Measurements from ENCODE around the gene ESR2. TPM values are rescaled to one million over a fixed set of nuclear protein-coding genes. Genes with fewer than 3 reads are reported as not detected.
A peak's percentile ranks its signal among the peaks of the same experiment; 100 is the strongest.

ESR2 gene
- total RNA-seq, 4 donors from 2014 or later: 0.51 TPM; not detected in 3

- DNase-seq (no peak), ATAC-seq (no peak)
- Histone ChIP-seq H3K36me3 (peaks cover 7 to 88% of the 10 kb centered on the region in 2 donors), H3K27me3 (no peaks in the 10 kb centered on the region), H3K4me1 (no peaks in the 10 kb centered on the region), H3K4me3 (no peak overlapping the region), H3K27ac (no peak overlapping the region), H3K9me3 (no peaks in the 10 kb centered on the region)
- no peak for TF ChIP-seq CTCF (IDR thresholded peaks at IDR 0.05 in 4 of 5, conservative IDR thresholded peaks at IDR 0.05 in 1 of 5)
- TF ChIP-seq POLR2A (IDR thresholded peaks at IDR 0.05): no peak
- intact Hi-C loops (cut with DNase I; ENCODE audit: low total_unique reads): no loop called here
- in situ Hi-C loops (cut with MboI; ENCODE audit: low sequenced_read_pairs in 4 of 4): no loop called here
These were observed 117.8 kb downstream of the ESR2 start for GRCh38 chr14:64176330-64176729.

GRCh38 chr14:64174922-64175782, 119.0 kb downstream of the ESR2 start:
- H3K4me3 ChIP-seq: no peak overlapping the region
- no peaks in the 10 kb centered on the region for H3K4me1 ChIP-seq
- no peaks in the 10 kb centered on the region for H3K9me3 ChIP-seq
- peaks cover 7 to 94% of the 10 kb centered on the region in 2 donors for H3K36me3 ChIP-seq
- DNase-seq: no peak
- no peaks in the 10 kb centered on the region for H3K27me3 ChIP-seq
- intact Hi-C loops (cut with DNase I; ENCODE audit: low total_unique reads): loop anchor here (5.0 kb wide), 1 partner anchor 48 kb away; no protein-coding TSS in a partner anchor
- in situ Hi-C loops (cut with MboI; ENCODE audit: low sequenced_read_pairs in 4 of 4): loop anchor here in 2 of 4 donors (25.0 kb wide), 2 partner anchors 112 to 137 kb away; partner anchors contain the start of gene ESR2 (in 1 of the 2)
- H3K27ac ChIP-seq: no peak overlapping the region
- ATAC-seq: no peak
- TF ChIP-seq CTCF (IDR thresholded peaks at IDR 0.05 in 4 of 5, conservative IDR thresholded peaks at IDR 0.05 in 1 of 5) (no peak), POLR2A (IDR thresholded peaks at IDR 0.05) (no peak)

- no peaks in the 10 kb centered on the region for H3K9me3 ChIP-seq
- TF ChIP-seq POLR2A (IDR thresholded peaks at IDR 0.05): no peak
- no peak for TF ChIP-seq CTCF (IDR thresholded peaks at IDR 0.05 in 4 of 5, conservative IDR thresholded peaks at IDR 0.05 in 1 of 5)
- no peaks in the 10 kb centered on the region for H3K4me1 ChIP-seq
- in situ Hi-C loops (cut with MboI; ENCODE audit: low sequenced_read_pairs in 4 of 4) (loop anchor here in 2 of 4 donors (25.0 kb wide), 2 partner anchors 117 to 142 kb away; partner anchors contain the start of gene ESR2 (in 1 of the 2)), intact Hi-C loops (cut with DNase I; ENCODE audit: low total_unique reads) (loop anchor here (5.0 kb wide), 1 partner anchor 43 kb away; no protein-coding TSS in a partner anchor)
- H3K36me3 ChIP-seq: peaks cover 6 to 93% of the 10 kb centered on the region in 2 donors
- ATAC-seq: no peak
- H3K4me3 ChIP-seq: no peak overlapping the region
- no peak overlapping the region for H3K27ac ChIP-seq
- DNase-seq: no peak
- H3K27me3 ChIP-seq: no peaks in the 10 kb centered on the region
These were observed 124.0 kb downstream of the ESR2 start for GRCh38 chr14:64170181-64170580.

- TF ChIP-seq CTCF (IDR thresholded peaks at IDR 0.05 in 4 of 5, conservative IDR thresholded peaks at IDR 0.05 in 1 of 5): peak in 1 of 5 experiments; percentile 21
- no peak for TF ChIP-seq POLR2A (IDR thresholded peaks at IDR 0.05)
- ATAC-seq (peak in 1 of 2 donors; percentile 36), DNase-seq (no peak)
- intact Hi-C loops (cut with DNase I; ENCODE audit: low total_unique reads) (no loop called here), in situ Hi-C loops (cut with MboI; ENCODE audit: low sequenced_read_pairs in 4 of 4) (loop anchor here in 2 of 4 donors (10.0 to 25.0 kb wide), 3 partner anchors 128 to 153 kb away; partner anchors contain the start of gene ESR2 (in 1 of the 2))
- Histone ChIP-seq H3K4me1 (no peaks in the 10 kb centered on the region), H3K27me3 (no peaks in the 10 kb centered on the region), H3K9me3 (no peaks in the 10 kb centered on the region), H3K36me3 (peaks cover 0 to 89% of the 10 kb centered on the region in 2 donors), H3K27ac (no peak overlapping the region), H3K4me3 (no peak overlapping the region)
These were observed 134.6 kb downstream of the ESR2 start for GRCh38 chr14:64159588-64159987.
